PC-3 (cell line): ENCODE results near the gene CYP4F22.

ENCODE experiments used
- CTCF ChIP-seq: fragments of 300-600 bp; sonication (generic); conservative IDR thresholded peaks from 2 replicates; pipeline ENCODE4 v1.5.1; 2017; ENCODE audit warnings: antibody characterized with exemption, low read depth, mild to moderate bottlenecking, low read length
- EZH2 ChIP-seq: fragments of 300-600 bp; sonication (generic); IDR thresholded peaks from one replicate; pipeline ENCODE4 v1.6.1; 2017; ENCODE audit warnings: antibody characterized with exemption, mild to moderate bottlenecking, low read length; ENCODE audit not compliant: unreplicated experiment
- EZH2phosphoT487 ChIP-seq: fragments of 300-600 bp; sonication (generic); IDR thresholded peaks from 2 replicates; pipeline ENCODE4 v1.6.1; 2018; ENCODE audit warnings: mild to moderate bottlenecking, antibody characterized with exemption, low read length, borderline replicate concordance

GRCh38 chr19:15551293-15552004, 43.1 kb downstream of the CYP4F22 start:
- TF ChIP-seq CTCF (no peak), EZH2 (no peak), EZH2phosphoT487 (no peak)
